ENCODE results near the gene FRMPD3. TPM values are rescaled to one million over a fixed set of nuclear protein-coding genes. Genes with fewer than 3 reads are reported as not detected.
A peak's percentile ranks its signal among the peaks of the same experiment; 100 is the strongest.

FRMPD3 gene
- total RNA-seq (1 to 10 TPM in 4 of 7 donors, under 1 TPM in 3; 0.70 to 8.2 (median 4.1) TPM), polyA plus RNA-seq (1 to 10 TPM; 1.3 to 1.8 TPM)
- long read RNA-seq, donor 1, partial matches to known transcripts: 0 of 2 reads
- long read RNA-seq, donor 1, other reads (novel, unspliced or antisense): 2 of 2 reads
- long read RNA-seq, donor 2: 0 reads
- long read RNA-seq, donor 3, partial matches to known transcripts: 0 of 3 reads
- long read RNA-seq, donor 3, other reads (novel, unspliced or antisense): 3 of 3 reads

DNA sequence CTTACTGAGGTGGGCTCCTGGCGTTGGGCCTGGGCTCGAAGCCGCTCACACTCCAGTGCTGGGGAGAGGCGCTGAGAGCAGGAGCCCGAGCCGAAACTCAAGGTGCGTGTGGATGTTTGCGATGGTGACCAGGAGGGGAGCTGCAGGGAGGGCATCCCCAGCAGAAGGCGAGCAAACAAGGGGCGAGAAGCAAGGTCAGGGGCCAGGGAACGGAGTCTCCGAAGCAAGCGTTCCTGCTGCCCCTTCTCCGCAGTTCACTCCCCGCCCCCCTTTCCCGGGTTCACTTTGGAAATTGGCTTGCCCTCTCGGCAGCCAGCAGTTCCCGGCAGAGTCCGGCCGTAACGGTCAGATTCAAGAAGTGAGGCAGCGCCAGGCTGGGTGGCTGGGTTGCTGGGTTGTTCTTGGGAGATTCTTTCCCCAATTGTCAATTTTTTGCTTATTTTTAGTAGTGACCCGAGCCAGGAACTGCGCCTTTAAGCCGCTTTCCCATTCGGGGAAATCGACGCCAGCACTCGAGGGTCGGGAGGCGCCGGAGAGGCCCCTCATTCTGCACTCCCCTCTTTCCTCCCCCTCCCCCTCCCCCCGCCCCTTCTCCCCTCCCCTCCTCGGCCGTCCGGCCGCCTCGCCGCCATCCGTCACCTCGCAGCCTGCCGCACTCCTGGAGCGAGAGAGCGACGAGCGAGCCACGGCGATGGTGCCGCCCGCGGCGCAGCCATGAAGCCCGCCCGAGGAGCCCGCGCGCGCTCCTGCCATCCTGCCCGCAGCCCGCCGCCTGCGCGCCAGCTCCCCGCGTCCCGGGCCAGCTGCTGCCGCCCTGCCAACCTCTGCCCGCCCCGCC, at the start of gene FRMPD3:
TSS of gene FRMPD3 (plus strand) at position 655 of the 838 bp plus-strand sequence. CDS start 76,937 bp downstream, outside the sequence.
- no peaks in the 10 kb centered on the region for H3K9me3 ChIP-seq
- TF ChIP-seq, protein P1, sequence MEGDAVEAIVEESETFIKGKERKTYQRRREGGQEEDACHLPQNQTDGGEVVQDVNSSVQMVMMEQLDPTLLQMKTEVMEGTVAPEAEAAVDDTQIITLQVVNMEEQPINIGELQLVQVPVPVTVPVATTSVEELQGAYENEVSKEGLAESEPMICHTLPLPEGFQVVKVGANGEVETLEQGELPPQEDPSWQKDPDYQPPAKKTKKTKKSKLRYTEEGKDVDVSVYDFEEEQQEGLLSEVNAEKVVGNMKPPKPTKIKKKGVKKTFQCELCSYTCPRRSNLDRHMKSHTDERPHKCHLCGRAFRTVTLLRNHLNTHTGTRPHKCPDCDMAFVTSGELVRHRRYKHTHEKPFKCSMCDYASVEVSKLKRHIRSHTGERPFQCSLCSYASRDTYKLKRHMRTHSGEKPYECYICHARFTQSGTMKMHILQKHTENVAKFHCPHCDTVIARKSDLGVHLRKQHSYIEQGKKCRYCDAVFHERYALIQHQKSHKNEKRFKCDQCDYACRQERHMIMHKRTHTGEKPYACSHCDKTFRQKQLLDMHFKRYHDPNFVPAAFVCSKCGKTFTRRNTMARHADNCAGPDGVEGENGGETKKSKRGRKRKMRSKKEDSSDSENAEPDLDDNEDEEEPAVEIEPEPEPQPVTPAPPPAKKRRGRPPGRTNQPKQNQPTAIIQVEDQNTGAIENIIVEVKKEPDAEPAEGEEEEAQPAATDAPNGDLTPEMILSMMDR (IDR thresholded peaks at IDR 0.05): no peak
- TF ChIP-seq EP300 (IDR thresholded peaks at IDR 0.05): no peak
- TF ChIP-seq POLR2A (IDR thresholded peaks at IDR 0.05): no peak
- H3K27me3 ChIP-seq: no peaks in the 10 kb centered on the region
- peak within 1 kb of the TSS in 1 of 2 donors; percentile 42 for H3K27ac ChIP-seq
- peaks cover 2% of the 10 kb centered on the region for H3K4me1 ChIP-seq (ENCODE audit: insufficient read depth)
- no peaks in the 10 kb centered on the region for H3K36me3 ChIP-seq
- H3K4me3 ChIP-seq: peak within 1 kb of the TSS; percentile 36
- DNase-seq: peak in 4 of 5 donors; percentile 34 to 47 (median 46)
- intact Hi-C loops (cut with DNase I): no loop called here
- whole genome bisulfite sequencing, 3 donors: 24 to 36% (median 26%) methylated on average over 48 to 69 of the region's 69 CpGs

DNA sequence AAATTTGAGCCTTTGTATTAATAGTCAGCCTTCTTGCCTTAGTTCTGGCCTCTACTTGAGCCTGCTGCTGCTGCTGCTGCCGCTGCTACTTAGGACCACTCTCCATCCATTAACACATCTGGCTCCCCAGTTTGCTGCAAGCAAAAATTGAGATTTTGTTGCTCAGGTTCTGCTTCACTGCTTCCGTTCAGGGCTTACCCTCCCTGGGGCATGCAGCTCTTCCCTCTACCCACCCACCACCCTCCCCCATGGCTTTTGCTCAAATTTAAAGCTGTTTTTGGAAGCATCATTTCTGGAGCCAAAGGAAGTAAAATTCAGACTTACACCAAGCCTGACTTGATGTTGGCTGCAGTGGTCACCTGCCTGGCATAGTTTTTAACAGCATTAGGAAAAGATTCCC, 28.9 kb upstream of the FRMPD3 start:
- Histone ChIP-seq H3K4me1 (ENCODE audit: insufficient read depth) (no peaks in the 10 kb centered on the region), H3K4me3 (no peak overlapping the region), H3K27me3 (no peaks in the 10 kb centered on the region), H3K36me3 (no peaks in the 10 kb centered on the region), H3K27ac (no peak overlapping the region), H3K9me3 (no peaks in the 10 kb centered on the region)
- DNase-seq: no peak
- 63 to 72% (median 69%) methylated on average over 2 of the region's 2 CpGs for WGBS, 3 donors
- intact Hi-C loops (cut with DNase I): no loop called here
- TF ChIP-seq EP300 (IDR thresholded peaks at IDR 0.05) (no peak), POLR2A (IDR thresholded peaks at IDR 0.05) (no peak)
- TF ChIP-seq, protein P1 (IDR thresholded peaks at IDR 0.05): no peak

DNA sequence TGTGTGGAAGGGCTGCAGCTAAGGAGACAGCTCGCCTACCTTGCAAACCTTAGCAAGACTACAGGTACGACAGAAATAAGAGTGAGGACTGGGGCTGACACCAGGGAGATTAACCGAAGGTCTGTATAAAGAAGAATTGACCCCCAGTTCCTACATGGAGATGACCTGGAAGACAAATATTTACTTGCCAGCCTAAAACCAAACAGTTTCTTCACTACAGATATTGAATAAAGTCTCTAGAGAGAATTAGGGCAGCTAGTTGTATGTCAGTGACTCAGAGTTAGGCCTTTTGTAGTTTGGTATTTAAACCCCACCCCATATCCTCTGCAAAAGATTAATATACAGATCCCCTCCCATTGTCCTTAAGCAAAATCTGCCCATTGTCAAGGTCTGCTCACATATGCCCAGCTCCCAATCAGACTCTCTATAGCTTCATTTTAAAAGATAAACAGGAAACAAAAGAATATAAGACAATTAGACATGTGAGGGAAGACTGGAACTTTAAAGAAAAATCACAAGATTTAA, 28.1 kb upstream of the FRMPD3 start:
- no peak for TF ChIP-seq POLR2A (IDR thresholded peaks at IDR 0.05)
- no peak for TF ChIP-seq EP300 (IDR thresholded peaks at IDR 0.05)
- TF ChIP-seq, protein P1 (IDR thresholded peaks at IDR 0.05): no peak
- Histone ChIP-seq H3K36me3 (no peaks in the 10 kb centered on the region), H3K27ac (no peak overlapping the region), H3K27me3 (no peaks in the 10 kb centered on the region), H3K9me3 (no peaks in the 10 kb centered on the region), H3K4me1 (ENCODE audit: insufficient read depth) (no peaks in the 10 kb centered on the region), H3K4me3 (no peak overlapping the region)
- 63 to 70% (median 69%) methylated on average over 3 of the region's 3 CpGs for WGBS, 3 donors
- intact Hi-C loops (cut with DNase I): no loop called here
- no peak for DNase-seq

DNA sequence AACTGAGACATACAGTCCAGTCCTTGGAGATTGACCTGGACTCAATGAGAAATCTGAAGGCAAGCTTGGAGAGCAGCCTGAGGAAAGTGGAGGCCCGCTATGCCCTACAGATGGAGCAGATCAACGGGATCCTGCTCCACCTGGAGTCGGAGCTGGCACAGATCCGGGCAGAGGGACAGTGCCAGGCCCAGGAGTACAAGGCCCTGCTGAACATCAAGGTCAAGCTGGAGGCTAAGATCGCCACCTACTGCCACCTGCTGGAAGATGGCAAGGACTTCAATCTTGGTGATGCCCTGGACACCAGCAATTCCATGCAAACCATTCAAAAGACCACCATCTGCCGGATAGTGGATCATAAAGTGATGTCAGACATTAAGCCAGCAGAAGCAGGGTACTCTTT, 20.4 kb upstream of the FRMPD3 start:
- no peaks in the 10 kb centered on the region for H3K36me3 ChIP-seq
- H3K27ac ChIP-seq: no peak overlapping the region
- no peak overlapping the region for H3K4me3 ChIP-seq
- DNase-seq: no peak
- TF ChIP-seq POLR2A (IDR thresholded peaks at IDR 0.05): no peak
- no peak for TF ChIP-seq EP300 (IDR thresholded peaks at IDR 0.05)
- TF ChIP-seq, protein P1 (IDR thresholded peaks at IDR 0.05): no peak
- no peaks in the 10 kb centered on the region for H3K4me1 ChIP-seq (ENCODE audit: insufficient read depth)
- no peaks in the 10 kb centered on the region for H3K27me3 ChIP-seq
- no peaks in the 10 kb centered on the region for H3K9me3 ChIP-seq
- intact Hi-C loops (cut with DNase I): no loop called here
- 48 to 59% (median 49%) methylated on average over 6 of the region's 6 CpGs for WGBS, 3 donors
